AG20443 (cell line): Measurements from ENCODE around the gene LRCH4.

Experiments used
- DNase-seq: peaks from one replicate; pipeline ENCODE4 v3.0.0; 2012; ENCODE audit warnings: low spot score, mixed read lengths

The LRCH4 gene, protein sequence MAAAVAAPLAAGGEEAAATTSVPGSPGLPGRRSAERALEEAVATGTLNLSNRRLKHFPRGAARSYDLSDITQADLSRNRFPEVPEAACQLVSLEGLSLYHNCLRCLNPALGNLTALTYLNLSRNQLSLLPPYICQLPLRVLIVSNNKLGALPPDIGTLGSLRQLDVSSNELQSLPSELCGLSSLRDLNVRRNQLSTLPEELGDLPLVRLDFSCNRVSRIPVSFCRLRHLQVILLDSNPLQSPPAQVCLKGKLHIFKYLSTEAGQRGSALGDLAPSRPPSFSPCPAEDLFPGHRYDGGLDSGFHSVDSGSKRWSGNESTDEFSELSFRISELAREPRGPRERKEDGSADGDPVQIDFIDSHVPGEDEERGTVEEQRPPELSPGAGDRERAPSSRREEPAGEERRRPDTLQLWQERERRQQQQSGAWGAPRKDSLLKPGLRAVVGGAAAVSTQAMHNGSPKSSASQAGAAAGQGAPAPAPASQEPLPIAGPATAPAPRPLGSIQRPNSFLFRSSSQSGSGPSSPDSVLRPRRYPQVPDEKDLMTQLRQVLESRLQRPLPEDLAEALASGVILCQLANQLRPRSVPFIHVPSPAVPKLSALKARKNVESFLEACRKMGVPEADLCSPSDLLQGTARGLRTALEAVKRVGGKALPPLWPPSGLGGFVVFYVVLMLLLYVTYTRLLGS

DNA sequence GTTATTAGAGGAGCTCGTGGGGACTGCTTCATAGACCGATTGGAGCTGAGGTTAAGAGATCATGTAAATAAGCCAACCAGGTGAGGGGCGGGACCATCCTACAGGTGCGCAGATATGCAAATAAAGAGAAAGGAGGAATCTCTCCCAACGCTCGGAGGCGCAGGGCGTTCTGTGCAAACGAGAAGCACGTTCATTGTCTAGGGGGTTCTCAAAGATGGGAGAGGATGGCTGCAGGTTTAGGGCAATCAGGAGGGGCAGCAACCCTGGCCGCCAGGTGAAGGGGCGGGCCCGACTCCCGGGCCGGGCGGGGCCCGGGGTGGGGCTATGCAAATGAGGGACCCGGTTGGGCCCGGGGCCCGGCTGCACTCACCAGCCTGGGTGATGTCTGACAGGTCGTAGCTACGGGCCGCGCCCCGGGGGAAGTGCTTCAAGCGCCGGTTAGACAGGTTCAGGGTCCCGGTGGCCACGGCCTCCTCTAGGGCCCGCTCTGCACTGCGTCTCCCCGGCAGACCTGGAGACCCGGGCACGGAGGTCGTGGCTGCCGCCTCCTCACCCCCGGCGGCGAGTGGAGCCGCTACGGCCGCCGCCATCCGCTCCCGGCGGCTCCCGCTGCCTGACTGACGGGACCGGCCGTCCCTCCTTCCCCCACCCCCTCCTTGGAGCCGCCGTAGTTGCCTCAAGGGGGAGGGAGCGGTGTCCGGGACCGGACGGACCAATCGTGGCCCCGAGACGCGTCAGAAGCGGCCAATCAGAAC, at the start of gene LRCH4:
LRCH4 (minus strand) TSS at position 619 of the 755 bp plus-strand sequence; CDS start at position 590, 29 bp downstream.
- DNase-seq = peak; percentile 99

DNA sequence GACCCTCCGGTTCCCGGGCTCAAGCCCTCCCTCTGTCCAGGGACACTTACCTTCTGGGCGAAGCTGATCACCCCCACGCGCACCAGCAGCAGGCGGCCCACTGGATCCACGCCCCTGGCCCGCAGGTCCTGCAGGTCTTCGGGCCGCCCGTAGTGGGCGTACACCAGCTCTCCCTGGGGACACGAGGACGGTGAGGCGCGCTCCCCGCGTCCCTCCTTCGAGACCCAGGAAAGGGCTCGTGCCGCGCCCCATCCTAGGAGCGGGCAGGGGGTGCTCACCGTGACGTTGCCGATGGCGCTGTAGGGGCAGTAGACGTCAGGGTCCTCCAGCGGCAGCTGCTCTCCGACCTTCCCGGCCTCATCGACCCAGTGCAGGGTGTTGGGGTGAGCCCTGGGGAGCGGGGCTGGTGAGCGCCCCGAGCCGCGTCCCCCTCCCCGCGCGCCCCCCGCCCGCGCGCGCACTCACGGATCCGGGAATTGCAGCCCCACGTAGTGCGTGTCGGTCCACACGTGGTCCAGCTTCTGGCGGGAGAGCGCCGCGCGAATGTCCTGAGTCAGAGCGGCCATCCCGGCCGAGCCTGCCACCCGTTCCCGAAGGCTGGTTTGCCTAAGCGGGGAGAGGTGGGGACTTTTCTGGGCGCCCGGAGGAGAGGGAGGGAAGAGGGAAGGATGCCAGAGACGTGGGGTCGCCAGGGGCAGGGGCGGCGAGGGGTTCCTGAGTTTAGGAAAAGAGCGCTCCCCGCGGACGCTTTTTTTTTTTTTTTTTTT, 47.2 kb upstream of the LRCH4 start:
- peak; percentile 72 for DNase-seq

DNA sequence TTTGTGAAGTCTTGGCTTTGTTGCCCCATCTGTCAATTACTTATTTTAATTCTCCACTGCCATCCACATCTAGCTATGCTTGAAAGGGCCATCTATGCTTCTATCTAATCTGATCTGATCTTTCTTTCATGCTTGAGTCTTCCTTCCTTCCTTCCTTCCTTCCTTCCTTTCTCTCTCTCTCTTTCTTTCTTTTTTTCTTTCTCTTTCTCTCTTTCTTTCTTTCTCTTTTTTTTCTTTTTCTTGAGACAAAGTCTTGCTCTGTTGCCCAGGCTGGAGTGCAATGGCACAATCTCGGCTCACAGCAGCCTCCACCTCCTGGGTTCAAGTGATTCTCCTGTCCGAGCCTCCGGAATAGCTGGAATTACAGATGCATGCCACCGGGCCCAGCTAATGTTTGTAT, 44.1 kb upstream of the LRCH4 start:
- no peak for DNase-seq

DNA sequence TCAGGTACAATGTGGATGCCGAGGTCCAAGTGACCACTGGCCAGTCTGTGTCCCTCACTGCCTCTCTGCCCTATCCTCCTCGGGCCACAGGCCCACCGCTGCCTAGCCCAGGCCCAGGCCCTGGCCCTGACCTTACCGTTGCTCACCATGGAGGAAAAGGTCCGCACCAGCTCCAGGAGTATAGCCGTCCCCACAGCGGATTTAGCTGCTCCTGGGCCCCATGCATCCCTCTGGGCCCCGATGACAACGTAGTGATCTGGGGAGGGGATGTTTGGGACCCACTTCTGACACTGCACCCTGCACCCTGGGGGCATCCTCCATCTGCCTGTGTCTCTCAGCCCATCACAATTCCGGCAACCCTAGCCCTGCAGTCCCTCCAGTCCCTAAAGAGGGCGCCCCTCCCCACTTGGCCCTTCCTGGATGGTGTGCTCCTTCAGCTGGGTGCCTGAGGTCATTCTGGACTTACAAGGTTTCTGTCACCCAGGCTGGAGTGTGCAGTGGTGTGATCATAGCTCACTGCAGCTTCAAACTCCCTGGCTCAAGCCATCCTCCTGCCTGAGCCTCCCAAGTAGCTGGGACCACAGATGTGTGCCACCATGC, 43.3 kb upstream of the LRCH4 start:
- no peak for DNase-seq

DNA sequence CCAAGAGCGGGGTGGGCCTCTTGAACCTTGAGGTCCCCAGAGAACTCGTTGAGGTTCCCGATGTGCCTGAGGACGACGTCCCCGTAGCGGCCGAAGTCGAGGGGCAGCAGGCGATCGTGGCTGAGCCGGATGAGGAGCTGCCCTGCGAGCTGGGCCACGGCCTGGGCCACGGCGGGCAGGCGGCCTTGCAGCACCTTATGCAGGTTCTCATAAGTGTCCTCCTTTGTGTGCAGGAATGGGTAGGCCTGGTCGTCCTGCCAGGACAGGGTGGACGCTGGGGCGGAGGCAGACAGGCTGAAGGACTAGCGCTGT, 41.3 kb upstream of the LRCH4 start:
- no peak for DNase-seq

DNA sequence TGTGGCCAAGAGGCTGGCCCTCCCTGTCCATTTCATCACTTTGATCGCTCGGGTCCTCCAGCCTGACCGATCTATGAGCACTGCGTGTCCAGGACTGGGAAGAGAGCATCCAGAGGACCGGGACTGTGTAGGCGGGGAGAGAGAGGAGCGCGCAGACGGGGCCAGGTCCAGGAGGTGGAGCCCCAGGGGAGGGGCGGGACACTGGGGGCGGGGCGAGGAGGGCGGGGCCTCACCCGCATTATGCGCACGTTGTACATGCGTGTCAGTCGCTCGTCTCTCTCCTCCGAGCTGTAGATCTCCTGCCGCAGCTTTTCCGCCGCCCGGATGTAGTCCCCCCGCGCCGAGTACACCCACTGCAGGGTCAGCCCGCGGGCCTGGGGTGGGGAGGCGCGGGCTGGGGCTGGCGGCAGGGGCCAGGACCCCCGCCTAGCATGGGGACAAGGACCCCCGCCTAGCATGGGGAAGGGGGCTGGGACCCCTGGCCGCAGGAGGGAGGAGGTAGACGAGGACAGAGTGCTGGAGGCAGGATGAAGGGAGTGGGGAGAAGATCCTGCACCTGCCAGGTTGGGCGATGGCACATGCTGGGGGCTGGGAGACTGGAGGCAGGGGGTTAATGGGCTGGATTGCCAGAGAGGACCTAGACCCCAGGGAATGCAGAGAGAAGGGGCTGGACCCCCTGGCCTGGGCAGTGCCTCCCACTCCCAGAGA, 40.8 kb upstream of the LRCH4 start:
- DNase-seq = peak; percentile 98

DNA sequence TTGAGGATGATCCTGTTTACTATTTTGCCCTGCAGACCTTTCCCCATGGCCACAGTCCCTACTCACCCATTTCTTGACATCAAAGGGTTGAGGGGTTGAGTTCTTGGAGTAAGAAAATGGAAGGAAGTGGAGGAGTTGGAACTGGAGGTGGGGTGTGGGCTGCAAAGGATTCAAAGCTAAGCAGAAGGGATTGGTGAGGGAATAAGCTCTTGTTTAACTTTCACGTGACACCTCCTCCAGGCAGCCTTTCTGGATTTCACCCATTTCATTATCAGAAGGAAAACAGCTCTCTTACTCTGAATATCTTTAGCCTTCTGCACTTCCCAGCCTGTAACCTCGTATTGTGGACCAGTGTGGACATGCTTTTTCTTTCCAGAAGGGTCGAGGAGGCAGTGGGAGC, 40.1 kb upstream of the LRCH4 start:
- DNase-seq = no peak

DNA sequence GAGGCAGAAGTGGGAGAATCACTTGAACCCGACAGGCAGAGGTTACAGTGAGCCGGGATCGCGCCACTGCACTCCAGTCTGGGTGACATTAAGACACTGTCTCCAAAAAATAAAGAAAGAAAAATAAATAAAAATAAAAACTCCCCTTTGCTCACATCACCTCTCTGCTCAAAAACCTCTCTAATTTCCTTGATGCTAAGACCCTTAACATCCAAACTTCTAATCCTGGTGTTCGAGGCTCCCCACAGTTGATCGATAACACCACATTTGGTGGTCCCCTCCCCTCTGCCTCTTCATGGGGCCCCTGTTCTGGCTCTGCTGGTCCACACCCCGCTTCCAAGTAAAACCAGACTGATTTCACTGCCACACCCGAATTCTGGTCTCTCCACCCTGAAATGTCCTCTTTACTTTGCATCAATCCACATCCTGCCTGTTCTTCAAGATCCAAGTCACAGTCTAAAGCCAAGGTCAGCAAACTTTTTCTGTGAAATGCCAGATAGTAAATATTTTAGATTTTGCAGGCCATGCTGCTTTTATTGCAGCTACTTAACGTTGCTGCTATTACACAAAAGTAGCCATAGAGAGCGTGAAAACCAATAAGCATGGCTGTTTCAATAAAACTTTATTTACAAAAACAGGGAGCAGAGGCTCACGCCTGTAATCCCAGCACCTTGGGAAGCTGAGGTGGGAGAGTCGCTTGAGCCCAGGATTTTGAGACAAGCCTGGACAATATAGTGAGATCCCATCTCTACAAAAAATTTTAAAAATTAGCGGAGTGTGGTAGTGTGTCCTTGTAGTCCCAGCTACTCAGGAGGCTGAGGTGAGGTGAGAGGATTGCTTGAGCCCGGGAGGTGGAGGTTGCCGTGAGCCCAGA, 38.3 kb upstream of the LRCH4 start:
- no peak for DNase-seq

DNA sequence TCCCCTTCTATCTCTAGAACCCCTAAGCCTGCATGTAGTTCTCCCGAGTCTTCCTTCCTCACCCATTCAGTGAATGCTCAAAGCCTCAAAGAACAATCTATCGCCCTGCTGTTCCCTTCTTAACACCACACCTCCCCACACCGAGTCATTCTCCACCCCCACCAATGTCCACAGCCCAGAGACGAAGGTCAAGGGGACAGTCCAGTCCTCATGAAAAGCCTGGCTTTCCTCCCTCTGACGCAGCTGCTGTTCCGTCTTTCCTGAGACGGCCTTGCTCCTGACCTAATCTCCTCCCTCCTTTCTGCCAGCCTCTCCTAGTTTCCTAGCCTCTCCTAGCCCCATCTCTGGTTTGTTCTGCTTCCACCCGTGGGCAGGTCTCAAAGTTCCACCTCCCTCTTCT, 35.6 kb upstream of the LRCH4 start:
- no peak for DNase-seq

DNA sequence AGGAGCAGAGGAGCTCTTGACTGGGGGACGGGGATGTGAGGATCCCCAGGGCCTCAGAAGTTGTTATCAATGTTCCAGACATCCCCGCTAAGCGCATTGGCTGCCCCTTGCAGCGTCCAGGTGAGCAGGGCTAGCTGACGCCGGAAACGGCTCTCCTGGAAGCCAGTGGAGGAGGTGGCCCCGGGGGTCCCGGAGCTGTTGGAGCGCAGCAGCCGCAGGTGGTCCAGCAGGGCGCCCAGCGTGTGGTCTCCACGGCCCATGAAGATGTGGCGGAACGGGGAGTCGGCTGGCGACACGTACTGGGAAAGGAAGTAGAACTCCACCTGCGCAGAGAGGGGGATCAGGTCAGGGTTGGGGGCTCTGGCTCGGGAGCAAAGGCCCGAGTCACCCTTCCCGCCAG, 34.9 kb upstream of the LRCH4 start:
- no peak for DNase-seq

DNA sequence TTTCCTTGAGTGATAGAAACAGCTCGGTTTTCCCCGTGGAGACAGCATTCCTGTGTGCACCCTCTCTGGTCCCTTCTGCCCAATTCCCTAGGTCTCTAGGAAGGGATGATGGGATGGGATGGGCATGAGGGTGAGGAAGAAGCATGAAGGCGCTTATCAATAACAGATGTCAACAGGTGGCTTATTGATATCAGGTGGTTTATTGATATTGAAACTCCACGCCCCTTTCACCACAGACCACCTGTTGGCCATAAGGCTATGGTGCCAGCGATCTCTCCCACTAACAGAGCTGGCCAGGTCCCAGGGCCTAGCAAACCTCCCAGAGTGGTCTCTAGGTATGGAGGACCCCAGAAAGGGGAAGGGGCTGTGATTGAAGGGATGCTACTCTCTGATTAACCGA, 34.3 kb upstream of the LRCH4 start:
- DNase-seq = no peak

DNA sequence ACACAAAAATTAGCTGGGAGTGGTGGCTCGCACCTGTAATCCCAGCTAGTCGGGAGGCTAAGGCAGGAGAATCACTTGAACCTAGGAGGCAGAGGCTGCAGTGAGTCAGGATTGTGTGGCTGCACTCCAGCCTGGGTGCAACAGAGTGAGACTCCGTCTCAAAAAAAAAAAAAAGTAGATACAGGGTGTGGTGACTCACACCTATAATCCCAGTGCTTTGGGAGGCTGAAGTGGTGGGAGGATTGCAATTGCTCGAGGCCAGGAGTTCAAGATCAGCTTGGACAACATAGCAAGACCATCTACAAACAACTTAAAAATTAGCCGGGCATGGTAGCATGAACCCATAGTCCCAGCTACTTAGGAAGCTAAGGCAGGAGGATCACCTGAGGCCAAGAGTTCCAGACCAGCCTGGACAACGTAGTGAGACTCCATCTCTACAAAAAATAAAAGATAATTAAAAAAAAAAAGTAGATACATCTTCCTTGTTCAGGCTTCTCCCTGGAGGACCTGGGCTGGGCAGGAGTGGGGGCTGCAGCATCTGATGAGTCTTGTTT, 28.5 kb upstream of the LRCH4 start:
- DNase-seq = no peak

DNA sequence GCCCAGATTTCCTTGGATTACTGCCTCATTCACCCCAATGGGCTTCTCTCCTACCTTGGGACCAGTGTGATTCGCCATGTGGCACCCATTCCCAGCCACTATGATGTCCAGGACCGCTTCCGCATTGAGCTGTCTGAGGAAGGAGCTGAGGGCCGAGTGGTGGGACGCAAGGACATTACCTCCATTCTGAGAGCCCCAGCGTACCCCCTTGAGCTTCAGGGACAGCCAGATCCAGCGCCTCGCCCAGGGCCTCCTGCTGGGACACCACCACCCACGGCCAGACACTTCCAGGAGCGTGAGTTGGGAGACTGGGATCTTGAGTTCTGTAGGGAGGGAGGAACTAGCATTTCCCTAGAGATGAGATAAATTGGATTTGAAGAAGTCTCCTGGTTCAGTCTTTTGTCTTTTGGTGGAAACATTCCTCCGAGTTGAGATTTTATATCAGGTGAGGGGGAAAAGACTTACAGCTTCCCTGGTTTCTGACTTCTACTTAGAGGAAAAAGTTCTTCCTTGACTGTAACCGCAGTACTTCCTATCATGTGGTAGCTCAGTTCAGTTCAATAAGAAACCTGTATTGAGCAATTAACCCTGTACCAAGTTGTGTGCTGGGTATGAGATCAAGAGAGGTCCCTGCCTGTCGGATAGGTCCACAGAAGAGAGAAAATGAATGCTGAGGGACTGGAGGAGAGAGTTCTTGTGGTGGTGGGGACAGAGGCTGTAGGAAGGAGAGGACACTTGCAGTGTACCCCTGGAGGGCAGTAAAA, 27.7 kb upstream of the LRCH4 start:
- no peak for DNase-seq

DNA sequence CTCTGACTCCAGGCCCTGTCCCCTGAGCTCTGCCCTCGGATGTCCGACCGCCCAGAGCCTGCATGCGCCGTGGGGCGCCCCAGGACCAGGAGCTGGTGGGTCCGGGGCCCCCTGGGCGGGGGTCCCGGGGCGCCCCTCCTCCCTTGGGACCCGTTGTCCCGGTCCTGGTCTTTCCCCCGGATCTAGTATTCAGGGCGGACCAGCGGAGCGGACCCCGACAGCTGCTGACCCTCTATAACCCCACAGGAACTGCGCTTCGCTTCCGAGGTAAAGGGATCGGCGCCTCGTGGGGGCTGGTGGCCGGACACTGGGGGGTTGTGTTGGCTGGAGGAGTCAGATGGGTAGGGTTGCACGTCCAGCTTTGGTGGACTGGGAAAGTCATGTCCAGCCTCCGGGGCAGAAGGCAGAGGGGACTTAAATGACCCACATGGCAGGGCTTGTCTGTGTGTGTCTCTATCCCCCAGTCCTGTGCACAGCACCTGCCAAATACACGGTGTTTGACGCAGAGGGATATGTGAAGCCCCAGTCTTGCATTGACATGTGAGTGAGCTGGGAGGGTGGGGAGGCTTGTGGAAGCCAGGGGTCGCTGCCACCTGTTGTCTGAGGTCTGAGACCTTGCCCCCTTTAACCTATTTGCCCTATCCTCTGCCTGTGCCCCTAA, 26.9 kb upstream of the LRCH4 start:
- DNase-seq = no peak

DNA sequence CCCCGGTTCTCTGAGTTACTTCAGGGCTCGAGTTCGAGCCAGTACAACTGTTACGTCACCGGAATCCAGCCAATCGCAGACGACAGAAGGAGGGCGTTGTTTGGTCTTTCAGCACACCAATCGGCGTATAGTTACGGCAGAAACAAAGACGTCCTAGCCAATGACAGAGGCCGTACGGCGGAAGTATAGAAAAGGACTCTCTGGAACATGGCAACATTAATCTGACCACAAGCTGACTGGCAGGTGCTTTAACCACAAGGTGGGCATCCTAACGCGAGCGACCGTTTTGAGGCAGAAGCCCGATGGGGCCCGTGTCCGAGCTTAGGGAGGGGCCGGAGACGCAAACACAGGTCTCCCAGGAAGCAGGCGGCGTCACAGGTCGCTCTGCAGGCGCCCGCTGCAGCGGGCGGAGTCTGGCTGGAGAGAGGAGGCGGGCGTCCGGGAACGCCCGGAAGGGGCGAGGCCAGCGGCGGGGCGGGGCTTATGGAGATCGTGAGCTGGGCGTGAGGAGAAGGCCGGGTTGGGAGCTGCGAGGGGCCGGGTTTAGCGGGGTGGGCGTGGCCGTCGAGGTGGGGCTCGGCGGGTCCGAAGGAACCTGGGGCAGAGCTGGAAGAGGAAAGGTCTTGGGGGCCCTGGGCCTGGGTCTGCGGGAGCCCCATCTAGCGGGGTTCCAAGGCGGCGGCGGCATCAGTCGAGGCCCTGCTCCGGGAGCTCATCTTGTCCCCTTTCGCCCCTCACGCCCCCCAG, 26.2 kb upstream of the LRCH4 start, which contains the start of gene MOSPD3:
MOSPD3 (plus strand) TSS at position 558 of the 747 bp plus-strand sequence. CDS start 252 bp downstream, outside the sequence.
- peak; percentile 99 for DNase-seq

DNA sequence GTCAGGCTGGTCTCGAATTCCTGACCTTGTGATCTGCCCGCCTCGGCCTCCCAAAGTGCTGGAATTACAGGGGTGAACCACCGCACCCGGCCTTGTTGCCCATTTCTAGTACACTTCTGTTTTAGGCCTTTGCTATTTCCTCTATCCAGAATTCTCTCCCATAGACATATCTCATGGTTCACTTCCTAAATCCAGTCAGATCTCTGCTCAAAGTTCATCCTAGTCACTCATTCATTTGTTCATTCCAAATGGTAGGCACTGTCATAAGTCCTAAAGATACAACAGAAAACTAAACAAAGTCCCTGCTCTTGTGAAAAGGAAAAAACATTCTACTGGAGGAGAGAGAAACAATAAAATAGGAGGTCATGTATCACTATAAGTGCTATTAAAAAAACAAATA, 24.0 kb upstream of the LRCH4 start:
- no peak for DNase-seq

DNA sequence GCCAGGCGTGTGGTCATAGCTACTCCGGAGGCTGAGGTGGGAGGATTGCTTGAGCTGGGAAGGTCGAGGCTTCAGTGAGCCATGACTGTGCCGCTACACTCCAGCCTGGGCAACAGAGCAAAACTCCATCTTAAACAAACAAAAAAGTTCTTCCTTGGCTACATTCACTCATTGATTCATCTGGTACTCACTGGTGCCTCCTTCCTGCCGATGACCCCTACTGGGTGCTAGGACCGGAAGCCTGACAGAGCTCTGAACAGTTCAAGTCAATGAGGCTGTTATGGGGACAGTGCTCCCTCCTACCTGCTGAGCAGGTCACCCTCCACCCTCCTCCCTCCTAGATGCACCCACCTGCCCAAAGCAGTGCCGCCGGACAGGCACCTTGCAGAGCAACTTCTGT, 21.2 kb upstream of the LRCH4 start:
- no peak for DNase-seq

DNA sequence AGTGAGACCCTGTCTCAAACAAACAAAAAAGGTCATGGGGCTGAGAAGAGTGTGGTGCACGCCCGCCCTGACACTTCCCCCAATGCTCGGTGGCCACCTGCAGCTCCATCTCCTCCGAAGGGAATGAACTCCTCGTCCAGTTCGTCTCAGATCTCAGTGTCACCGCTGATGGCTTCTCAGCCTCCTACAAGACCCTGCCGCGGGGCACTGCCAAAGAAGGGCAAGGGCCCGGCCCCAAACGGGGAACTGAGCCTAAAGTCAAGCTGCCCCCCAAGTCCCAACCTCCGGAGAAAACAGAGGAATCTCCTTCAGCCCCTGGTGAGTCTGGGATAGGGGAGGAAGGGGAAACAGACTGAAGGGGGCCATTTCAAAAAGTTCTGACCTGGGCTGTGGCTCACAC, 20.4 kb upstream of the LRCH4 start:
- no peak for DNase-seq
